KOPT-K1 (cell line): ENCODE results near the gene GRWD1.

Experiments
- H3K27ac ChIP-seq: fragments of 200-600 bp; sonication (generic); 2 replicates; pipeline ENCODE4 v1.5.1; 2016; ENCODE audit warnings: antibody characterized with exemption, mild to moderate bottlenecking, low read depth, low read length; ENCODE audit not compliant: poor library complexity, severe bottlenecking
- H3K36me3 ChIP-seq: fragments of 200-600 bp; sonication (generic); 2 replicates; pipeline ENCODE4 v1.5.1; 2017; ENCODE audit warnings: antibody characterized with exemption, mild to moderate bottlenecking, low read length, moderate library complexity; ENCODE audit not compliant: insufficient read depth
- H3K9me3 ChIP-seq: fragments of 200-600 bp; sonication (generic); 2 replicates; pipeline ENCODE4 v1.5.1; 2017; ENCODE audit warnings: antibody characterized with exemption, low read length, mild to moderate bottlenecking; ENCODE audit not compliant: insufficient read depth, poor library complexity, severe bottlenecking

GRWD1 gene

DNA sequence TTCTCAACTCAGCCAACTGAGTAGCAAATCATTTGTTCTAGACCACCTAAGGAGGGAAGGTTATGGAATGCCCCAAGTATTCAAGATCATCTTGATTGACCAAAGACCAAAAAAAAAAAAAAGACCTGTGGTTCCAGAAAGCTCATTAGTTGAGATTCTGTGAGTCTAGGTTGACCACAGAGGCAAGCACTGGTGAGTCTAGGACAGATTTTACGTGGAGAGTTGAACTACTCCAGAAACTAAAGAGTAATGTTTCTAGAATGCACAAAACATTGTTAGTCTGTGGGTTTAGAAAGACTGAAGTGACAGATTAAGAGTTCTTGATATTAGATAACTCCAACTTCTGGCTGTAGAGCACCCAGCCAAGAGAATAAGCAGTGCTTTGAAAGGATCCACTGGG lies 19.4 kb downstream of the GRWD1 start:
- H3K27ac ChIP-seq, result no peak overlapping the region
- peaks cover 33% of the 10 kb centered on the region for H3K36me3 ChIP-seq

GRCh38 chr19:48466561-48467325 lies 21.0 kb downstream of the GRWD1 start:
- H3K9me3 ChIP-seq, result no peaks in the 10 kb centered on the region
- H3K27ac ChIP-seq, result no peak overlapping the region
- peaks cover 42% of the 10 kb centered on the region for H3K36me3 ChIP-seq

More for the DNA sequence above, 19.4 kb downstream of the GRWD1 start:
- H3K9me3 ChIP-seq, result no peaks in the 10 kb centered on the region

DNA sequence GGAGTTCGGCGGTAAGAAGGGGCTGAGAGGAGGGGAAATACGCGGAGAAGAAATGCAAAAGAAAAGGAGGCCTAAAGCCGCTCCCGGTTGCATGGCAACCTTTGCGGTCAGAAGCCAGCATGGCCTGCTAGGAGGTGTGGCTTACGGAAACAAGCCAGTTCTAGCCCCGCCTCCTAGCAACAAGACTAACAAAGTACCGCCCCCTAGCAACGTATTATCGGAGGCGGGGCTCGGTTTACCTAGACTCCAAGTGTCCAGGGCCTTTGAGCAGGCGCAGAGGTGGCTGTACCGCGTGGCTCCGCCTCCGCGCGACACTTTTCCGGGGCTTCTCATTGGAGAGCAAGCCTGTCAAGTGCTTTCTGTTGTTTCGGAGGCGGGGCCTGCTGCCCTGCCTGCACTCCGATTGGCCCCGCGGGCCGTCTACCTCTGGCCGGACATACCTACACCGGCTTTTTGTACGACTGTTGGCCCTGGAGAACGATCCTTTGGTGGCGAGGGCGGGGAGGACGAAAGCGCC lies 23.0 kb downstream of the GRWD1 start:
- Histone ChIP-seq H3K9me3 (no peaks in the 10 kb centered on the region), H3K36me3 (peaks cover 44% of the 10 kb centered on the region), H3K27ac (peak overlapping the region; percentile 93)

GRCh38 chr19:48469289-48469881 lies 23.6 kb downstream of the GRWD1 start, which contains the start of gene CYTH2:
CYTH2 (plus strand) TSS chr19:48469369; CDS start chr19:48469508, 139 bp downstream.
- H3K36me3 ChIP-seq, result peaks cover 44% of the 10 kb centered on the region
- peak within 1 kb of the TSS; percentile 93 for H3K27ac ChIP-seq
- no peaks in the 10 kb centered on the region for H3K9me3 ChIP-seq

GRCh38 chr19:48469934-48470680 lies 24.3 kb downstream of the GRWD1 start:
- peak overlapping the region; percentile 93 for H3K27ac ChIP-seq

GRCh38 chr19:48470856-48471255 lies 25.1 kb downstream of the GRWD1 start:
- Histone ChIP-seq H3K27ac (peak overlapping the region; percentile 93), H3K9me3 (no peaks in the 10 kb centered on the region), H3K36me3 (peaks cover 57% of the 10 kb centered on the region)

More at GRCh38 chr19:48469934-48470680, 24.3 kb downstream of the GRWD1 start:
- Histone ChIP-seq H3K36me3 (peaks cover 50% of the 10 kb centered on the region), H3K9me3 (no peaks in the 10 kb centered on the region)

DNA sequence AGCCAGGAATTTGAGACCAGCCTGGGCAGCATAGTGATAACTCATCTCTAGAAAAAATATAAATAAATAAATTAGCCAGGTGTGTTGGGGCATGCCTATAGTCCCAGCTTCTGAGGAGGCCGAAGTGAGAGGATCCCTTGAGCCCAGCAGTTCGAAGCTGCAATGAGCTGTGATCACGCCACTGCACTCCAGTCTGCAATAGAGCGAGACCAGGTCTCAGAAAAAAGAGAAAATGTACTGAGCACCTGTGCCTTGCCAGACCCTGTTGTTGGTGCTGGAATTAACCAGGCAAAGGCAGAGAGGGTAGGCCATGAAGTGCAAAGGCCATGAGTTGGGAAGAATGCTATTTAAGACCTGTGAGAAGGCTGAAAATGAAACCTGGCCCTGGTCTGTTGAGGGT lies 26.1 kb downstream of the GRWD1 start:
- H3K9me3 ChIP-seq, result no peaks in the 10 kb centered on the region
- H3K27ac ChIP-seq, result no peak overlapping the region
- peaks cover 67% of the 10 kb centered on the region for H3K36me3 ChIP-seq

- Histone ChIP-seq H3K9me3 (no peaks in the 10 kb centered on the region), H3K36me3 (peaks cover 82% of the 10 kb centered on the region), H3K27ac (no peak overlapping the region)
These were observed 27.6 kb downstream of the GRWD1 start for GRCh38 chr19:48473161-48473966.

DNA sequence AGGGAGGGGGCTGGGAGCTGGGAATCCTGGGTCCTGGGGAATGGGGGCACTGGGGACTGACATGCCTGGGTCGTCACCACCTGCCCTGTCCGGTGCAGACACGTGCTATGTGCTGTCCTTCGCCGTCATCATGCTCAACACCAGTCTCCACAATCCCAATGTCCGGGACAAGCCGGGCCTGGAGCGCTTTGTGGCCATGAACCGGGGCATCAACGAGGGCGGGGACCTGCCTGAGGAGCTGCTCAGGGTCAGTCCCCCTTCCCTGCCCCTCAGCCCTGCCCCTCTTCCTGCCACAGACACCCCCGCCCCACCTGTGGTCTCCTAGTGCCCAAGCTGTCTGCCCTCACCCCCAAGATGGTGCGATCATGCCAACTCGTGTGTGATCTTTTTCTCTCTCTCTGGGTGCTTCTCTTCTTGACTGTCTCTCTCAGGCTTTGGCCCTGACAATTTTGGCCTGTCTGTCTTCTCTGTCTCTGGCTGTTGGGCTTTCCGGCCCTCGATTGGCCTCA lies 28.4 kb downstream of the GRWD1 start:
- Histone ChIP-seq H3K27ac (no peak overlapping the region), H3K36me3 (peaks cover 89% of the 10 kb centered on the region), H3K9me3 (no peaks in the 10 kb centered on the region)

DNA sequence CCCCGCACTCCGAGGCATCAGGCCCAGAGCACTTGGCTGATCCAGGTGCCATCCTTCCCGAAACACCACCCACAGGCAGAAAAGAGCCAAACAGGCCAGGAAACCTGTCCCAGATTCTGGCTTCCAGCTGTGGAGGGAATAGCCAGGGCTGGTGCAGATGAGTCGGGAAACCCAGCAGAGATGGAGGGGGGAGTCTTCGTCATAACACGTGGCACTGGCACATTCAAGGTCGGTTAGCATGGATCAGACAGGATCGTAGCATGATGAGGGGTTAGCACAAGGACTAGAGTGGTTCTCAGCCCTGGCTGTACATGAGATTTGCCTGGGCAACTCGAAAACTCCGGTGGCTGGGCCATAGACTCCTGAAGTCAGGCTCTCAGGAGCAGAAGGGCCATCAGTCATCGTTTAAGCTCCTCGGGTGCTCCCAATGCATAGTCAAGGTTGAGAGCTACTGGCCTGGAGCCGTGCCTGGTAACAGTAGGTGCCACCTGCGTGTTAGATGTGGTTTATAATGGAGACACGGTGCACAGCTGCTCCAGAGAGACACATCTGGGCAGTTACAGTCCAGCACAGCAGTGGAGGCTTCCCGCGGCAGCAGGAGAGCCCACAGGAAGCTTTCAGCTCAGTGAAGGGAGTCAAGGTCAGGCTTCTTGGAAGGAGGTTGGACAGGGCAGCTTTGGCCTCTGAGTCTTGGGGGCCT lies 29.7 kb downstream of the GRWD1 start:
- peaks cover 98% of the 10 kb centered on the region for H3K36me3 ChIP-seq
- no peaks in the 10 kb centered on the region for H3K9me3 ChIP-seq
- H3K27ac ChIP-seq, result peak overlapping the region; percentile 20

DNA sequence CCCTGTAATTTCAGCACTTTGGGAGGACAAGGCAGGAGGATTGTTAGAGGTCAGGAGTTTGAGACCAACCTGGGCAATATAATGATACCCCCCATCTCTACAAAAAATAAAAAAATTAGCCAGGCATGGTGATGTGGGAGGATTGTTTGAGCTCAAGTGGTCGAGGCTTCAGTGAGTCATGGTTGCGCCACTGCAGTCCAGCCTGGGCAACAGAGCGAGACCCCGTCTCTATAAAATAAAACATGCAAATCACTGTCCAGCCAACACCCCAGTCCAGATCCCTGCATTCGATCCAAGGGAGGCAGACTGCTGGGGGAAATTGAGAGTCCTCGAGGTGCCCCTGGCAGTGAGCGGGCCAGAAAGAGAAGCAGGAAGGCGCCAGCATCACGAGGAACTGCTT lies 30.4 kb downstream of the GRWD1 start:
- Histone ChIP-seq H3K9me3 (no peaks in the 10 kb centered on the region), H3K36me3 (peaks cover 98% of the 10 kb centered on the region), H3K27ac (peak overlapping the region; percentile 5)

DNA sequence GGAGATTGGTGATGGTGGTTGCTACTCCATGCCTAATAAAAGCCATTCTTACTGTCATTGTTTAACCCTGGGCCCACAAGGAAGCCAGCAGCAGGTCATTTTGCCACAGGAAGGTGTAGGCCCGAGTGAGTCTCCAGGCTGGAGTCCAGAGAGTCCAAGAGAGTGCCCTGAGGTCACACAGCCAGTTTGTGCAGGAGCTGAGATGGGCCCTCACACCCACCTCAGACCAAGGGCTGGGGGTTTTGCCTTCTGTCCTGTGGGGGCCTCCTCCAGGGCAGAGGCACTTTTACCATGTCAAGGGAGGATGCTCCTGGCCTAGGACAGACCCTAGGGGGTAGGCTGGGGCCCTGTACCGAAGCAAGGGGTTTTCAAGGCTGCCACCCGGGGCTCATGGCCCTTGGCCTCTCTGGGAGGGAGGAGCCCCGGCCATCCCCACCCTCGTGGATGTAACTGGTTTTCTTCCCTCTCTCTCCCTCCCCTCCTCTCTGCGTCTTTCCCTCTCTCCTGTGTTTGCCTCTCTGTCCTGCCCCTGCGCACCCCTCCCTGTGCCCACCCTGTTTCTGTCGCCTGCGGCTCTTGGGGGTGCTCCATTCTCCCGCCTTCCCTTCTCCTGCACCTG lies 31.4 kb downstream of the GRWD1 start:
- peaks cover 98% of the 10 kb centered on the region for H3K36me3 ChIP-seq

DNA sequence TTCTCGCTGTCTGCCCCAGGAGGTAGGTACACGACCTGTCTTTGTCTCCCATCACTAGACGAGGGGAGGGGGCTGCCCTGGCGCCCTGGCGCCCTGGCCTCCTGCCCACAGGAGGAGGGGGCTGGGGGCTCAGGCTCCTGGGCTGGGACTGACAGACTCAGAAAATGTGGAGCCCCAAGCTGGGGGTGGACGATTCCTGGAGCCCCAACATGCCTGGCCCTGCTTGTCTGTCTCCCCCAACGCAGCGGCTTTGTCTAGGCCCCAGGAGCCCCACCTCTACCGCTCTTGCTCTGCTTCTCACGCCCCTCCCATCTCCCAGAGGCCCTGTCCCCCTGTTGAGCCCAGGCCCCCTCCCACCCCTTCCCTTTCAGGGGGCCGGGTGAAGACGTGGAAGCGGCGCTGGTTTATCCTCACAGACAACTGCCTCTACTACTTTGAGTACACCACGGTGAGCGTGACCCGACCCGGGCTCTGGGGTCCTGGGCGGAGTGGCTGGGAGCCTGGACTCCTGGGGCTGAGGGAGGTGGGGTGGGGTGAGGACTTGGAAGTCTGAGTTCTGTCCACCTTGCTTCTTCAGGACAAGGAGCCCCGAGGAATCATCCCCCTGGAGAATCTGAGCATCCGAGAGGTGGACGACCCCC lies 32.0 kb downstream of the GRWD1 start:
- H3K36me3 ChIP-seq, result peaks cover 93% of the 10 kb centered on the region
- H3K27ac ChIP-seq, result no peak overlapping the region
- no peaks in the 10 kb centered on the region for H3K9me3 ChIP-seq

More for the DNA sequence above, 31.4 kb downstream of the GRWD1 start:
- Histone ChIP-seq H3K27ac (no peak overlapping the region), H3K9me3 (no peaks in the 10 kb centered on the region)
